Stimulated activated CD8-positive, alpha-beta memory T cell treated with anti-CD3 and anti-CD28 coated beads, Interleukin-7, amount 100 ng/mL, for 4 hours (primary cell): ENCODE data around the gene DPM2.

Experiments
- DNase-seq, 2 donors: peaks; one replicate each; pipeline ENCODE4 v3.0.0-alpha.2; 2020; ENCODE audit warnings: low read depth in 2 of 2

DPM2 gene

DNA sequence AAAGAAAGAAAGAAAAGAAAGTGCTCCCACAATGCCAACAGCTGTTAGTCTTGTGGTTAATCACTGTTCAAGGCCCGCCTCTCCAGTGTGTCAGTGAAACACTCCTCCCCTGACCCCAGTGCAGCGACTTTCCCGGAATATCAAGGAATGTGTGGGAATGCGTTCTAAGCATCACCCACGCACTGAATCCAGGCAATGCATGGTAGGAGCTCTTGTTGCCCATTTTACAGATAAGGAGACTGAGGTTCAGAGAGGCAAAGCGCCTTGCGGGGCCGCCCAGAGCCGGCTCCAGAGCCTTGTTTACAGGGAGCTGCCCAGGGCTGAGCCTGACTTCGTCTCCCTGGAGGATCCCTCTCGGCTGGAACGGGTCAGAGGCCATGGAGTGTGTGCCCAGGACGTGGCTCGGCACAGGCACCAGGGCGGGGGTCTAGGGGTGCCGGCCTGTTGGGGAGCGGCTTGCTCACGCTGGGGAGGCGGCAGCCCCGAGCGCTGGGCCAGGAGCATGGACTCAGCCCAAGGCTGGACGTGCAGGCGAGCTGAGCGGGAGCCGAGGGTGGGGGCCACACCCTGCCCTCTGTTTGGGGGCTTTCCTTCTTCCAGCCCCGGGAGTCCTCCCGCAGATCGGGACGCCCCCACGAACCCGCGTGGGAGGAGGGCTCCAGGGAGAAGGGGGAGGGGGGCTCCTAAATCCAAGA, 39.1 kb downstream of the DPM2 start:
- DNase-seq, result no peak

DNA sequence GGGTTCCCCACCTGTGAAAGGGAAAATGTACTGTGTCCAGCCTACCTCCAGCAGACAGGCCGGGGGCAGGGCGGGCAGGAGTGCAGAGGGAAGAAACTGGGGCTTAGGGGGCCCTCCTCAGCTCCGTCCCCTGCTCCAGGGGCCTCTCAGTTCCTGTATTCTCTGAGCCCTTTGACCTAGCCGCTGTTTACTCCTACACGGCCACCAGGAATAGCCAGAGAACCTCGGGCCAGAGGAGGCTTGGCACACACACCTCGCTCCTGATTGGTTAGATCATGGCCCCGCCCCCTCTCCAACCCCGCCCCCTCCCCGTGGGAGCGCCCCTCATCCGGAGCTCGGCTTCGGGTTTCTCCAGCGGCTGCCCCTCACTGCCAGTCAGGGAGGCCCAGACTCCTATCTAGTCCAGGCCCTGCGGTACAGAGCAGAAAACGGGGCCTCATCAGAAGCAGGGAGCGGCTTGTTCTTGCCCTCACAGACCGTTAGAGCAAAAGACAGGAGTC, 40.4 kb downstream of the DPM2 start:
- DNase-seq, result no peak

DNA sequence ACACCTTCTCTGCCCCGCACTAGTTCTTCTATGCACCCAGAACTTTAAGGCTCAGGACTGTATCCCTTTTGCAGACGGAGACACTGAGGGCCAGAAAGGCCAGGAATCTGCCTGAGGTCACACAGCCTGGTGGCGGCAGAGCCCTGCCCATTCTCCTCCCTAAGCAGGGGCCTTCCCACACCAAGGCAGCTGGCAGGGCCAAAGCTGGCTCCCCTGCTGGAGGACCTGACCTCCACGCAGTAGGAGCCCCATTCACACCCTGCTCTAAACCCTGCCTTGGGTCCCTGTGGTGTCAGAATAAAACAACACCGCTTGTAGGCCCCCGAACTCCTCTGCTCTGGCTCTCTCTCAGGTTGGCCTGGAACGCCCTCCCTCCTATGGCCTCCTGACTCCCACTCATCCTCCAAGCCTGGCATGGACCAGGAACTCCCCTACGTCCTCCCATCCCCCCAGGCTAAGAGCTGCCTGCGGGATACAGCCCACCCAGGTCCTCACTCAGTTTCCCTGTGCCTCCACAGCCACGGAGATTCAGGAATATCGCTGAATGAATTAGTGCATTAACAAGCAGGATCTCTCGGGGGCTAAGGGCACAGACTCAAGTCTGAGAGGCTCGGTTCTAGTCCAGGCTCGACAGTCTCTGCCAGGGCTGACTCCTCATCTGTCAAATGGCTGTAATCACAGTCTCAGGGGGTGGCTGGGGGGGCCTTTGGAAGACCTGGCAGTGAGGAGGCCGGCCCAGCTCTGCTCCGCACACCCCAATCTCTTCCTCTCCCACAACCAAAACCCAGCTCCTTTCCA, 41.1 kb downstream of the DPM2 start:
- no peak for DNase-seq

DNA sequence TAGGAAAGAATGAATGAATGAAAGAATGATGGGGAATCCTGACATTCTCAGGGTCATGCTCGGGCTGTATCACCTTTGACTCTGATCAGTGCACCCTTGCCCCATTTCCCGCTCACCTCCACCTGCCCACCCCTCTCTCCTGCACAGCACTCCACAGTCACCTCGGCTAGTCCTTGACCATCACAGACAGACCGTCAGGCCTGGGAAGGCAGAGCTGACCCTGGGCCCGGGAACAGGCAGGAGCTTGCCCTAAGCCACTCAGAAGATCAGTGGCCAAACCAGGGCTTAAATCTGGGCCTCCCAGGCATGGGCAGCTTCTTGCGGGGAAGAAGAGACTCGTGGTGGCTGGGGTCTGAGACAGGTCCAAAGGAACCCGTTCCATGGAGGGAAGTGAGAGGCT, 41.8 kb downstream of the DPM2 start:
- no peak for DNase-seq

DNA sequence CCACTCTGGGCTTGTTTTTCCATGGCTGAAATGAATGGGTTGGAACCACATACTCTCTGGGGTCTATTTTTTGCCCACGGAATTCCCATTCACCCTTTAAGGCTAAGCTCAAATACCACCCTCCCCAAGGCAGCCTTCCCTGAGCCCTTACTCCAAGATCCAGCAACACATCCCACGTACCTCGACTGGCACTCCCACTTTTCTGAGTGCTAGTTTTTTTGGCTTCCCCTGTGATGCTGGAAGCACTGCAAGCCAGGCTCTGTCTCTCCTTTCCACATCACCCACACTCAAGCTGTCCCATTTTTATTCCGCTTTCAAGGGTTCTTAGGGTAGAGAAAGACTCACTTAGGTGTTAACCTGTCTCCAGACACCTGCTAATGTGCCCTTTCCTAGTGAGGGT, 44.3 kb downstream of the DPM2 start:
- DNase-seq, result no peak

DNA sequence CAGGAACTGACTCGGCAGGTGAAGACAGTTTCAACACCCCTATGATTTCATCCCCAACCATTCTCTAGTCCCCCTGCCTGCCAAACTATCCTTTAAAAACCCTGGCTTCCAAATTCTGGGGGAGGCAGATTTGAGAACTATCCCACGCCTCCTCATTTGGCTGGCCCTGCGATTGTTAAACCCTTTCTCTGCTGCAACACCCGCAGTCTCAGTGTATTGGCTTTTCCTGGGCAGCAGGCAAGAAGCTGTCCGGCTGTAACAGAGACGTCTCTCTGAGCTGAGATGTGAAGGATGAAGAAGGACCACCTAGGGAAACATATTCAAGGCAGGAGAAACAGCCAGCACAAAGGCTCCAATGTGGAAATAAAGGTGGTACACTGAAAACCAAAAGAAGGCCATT, 44.8 kb downstream of the DPM2 start:
- DNase-seq, result no peak

DNA sequence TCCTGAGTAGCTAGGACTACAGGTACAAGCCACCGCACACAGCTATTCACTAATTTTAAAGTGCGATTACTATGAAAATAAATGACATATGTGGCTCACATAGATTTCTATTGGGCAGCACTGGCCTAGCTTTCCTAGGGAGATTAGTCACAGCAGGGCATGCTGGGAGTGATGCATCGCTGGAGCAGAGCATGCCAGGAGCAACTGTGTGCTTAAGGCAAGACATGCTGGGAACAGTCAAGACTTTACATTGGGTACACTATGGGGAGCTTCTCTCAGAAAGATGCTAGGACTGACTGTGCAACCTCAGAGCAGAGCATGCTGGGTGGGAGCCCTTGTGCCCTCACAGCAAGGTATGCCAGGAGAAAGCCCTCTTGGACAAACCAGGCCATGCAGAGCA, 47.6 kb downstream of the DPM2 start:
- no peak for DNase-seq

DNA sequence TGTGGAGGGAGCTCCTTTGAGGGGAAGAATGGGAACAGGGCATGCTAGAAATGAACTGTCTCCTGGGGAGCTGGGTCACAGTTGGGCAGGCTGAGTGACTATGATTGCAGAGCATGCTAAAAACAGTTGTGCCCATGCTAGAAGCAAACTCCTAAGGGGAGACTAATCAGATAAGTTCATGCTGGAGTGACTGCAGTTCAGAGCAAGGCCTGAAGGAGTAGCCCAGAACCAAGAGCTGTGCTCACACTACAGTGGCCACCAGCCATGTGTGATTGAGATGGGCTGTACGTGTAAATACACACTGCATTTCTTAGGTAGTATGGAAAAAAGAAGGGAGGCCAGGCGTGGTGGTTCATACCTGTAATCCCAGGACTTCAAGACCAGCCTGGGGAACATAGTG, 49.9 kb downstream of the DPM2 start:
- DNase-seq, result no peak

DNA sequence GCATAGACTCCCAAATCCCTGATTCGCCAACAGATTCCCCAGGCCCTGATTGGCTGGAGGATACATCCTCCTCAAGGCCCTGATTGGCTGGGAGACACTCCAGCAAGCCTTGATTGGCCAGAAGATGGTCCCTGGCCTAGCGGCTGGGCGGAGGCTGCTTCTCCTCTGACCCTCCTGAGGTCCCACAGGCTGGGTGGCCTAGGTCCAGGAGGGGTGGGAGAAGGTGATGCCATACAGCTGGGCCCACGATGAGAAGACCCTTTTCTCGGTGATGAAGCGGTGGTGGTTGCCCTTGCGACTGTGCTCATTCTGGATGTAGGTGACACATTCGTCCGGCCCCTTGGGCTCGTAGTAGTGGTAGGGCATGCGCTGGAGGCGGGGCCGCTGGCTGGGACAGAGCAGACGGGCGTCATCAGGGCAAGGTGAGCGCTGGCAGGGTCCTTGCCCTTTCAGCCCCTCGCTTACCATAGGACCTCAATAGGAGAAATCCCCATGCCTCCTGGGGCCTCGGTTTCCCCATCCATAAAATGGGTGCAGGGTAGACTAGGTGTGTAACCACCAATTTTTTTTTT, 51.2 kb downstream of the DPM2 start:
- DNase-seq, result no peak

DNA sequence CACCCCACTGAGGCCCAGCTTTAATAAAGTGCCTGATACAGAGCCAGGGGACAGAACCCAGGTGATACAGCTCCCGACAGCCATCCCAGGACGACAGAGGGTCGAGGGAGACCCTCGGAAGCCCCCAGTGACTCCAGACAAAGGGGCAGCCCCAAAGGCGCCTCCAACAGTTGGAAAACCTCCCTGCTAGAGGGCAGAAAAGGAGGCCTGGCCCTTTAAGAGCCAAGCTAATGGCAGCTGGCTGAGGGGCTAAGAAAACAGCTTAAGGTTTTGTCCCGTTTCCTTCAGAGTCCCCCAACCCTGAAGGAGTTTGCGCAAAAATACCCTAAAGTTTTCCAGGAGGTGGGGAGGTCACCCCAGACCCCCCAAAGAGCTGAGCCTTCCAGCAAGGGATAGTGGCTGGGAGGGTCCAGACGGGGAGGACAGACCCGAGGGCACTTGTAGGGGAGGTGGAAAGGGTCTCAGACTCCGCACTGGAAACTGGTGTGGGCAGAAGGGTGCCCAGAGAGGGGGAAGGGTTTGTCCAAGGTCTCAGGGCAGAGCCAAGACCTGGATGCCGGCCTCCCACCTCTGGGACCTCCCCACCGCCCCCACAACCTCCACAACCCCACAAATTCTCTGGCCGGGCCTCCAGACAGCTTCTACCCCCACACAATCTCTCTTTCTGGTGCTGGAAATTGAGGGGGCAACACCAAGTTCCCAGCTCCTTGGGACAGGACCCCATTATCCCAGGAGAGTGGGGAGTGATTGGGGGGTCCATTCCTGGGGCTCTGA, 52.0 kb downstream of the DPM2 start:
- no peak for DNase-seq
